WTC11 (cell line): ENCODE results near the gene MMP19.

Source experiments
- ATF6 ChIP-seq: sonication (generic); formaldehyde crosslinking; IDR thresholded peaks from 2 replicates; pipeline ENCODE4 v1.8.1; 2023; ENCODE audit warnings: mild to moderate bottlenecking, missing genetic modification reagents
- CREM ChIP-seq: sonication (generic); formaldehyde crosslinking; IDR thresholded peaks from 2 replicates; pipeline ENCODE4 v1.8.1; 2022; ENCODE audit warnings: mild to moderate bottlenecking, missing genetic modification reagents, moderate library complexity
- CTCF ChIP-seq: fragments of 200-600 bp; IDR thresholded peaks from 2 replicates; pipeline ENCODE4 v1.8.0; 2022; ENCODE audit warnings: antibody characterized with exemption
- FOXK1 ChIP-seq: sonication (generic); formaldehyde crosslinking; IDR thresholded peaks from 2 replicates; pipeline ENCODE4 v1.8.0; 2022; ENCODE audit warnings: mild to moderate bottlenecking, moderate library complexity, missing genetic modification reagents
- HMGA2 ChIP-seq: fragments of 250-450 bp; sonication (Bioruptor Pico); IDR thresholded peaks from 2 replicates; pipeline ENCODE4 v1.4.0; 2021; ENCODE audit warnings: mild to moderate bottlenecking, moderate library complexity
- HMGXB4 ChIP-seq: sonication (generic); formaldehyde crosslinking; IDR thresholded peaks from 2 replicates; pipeline ENCODE4 v1.8.1; 2023; ENCODE audit warnings: mild to moderate bottlenecking, moderate library complexity, missing genetic modification reagents
- JUN ChIP-seq: sonication (generic); formaldehyde crosslinking; IDR thresholded peaks from 2 replicates; pipeline ENCODE4 v1.8.0; 2023; ENCODE audit warnings: mild to moderate bottlenecking, missing genetic modification reagents
- MAX ChIP-seq: sonication (generic); formaldehyde crosslinking; IDR thresholded peaks from 2 replicates; pipeline ENCODE4 v1.8.0; 2022; ENCODE audit warnings: mild to moderate bottlenecking, missing genetic modification reagents
- SMAD4 ChIP-seq: sonication (generic); formaldehyde crosslinking; IDR thresholded peaks from 2 replicates; pipeline ENCODE4 v1.8.0; 2022; ENCODE audit warnings: mild to moderate bottlenecking, missing genetic modification reagents
- TEAD4 ChIP-seq: sonication (generic); formaldehyde crosslinking; IDR thresholded peaks from 2 replicates; pipeline ENCODE4 v1.8.0; 2022; ENCODE audit warnings: mild to moderate bottlenecking, missing genetic modification reagents
- USF2 ChIP-seq: sonication (generic); formaldehyde crosslinking; IDR thresholded peaks from 2 replicates; pipeline ENCODE4 v1.8.1; 2023; ENCODE audit warnings: mild to moderate bottlenecking, missing genetic modification reagents, moderate library complexity

GRCh38 chr12:55885113-55885512 lies 42.4 kb upstream of the MMP19 start:
- TF ChIP-seq SMAD4 (CRISPR knock-in tag) (no peak), CTCF (no peak), MAX (CRISPR knock-in tag) (no peak), JUN (CRISPR knock-in tag) (no peak), CREM (no peak), ATF6 (CRISPR knock-in tag) (no peak), FOXK1 (CRISPR knock-in tag) (no peak), HMGXB4 (CRISPR knock-in tag) (no peak), TEAD4 (no peak), HMGA2 (CRISPR knock-in tag) (no peak), USF2 (no peak)
